GM23248 (cell line): ENCODE measurements around the gene MRPL36. TPM values are rescaled to one million over a fixed set of nuclear protein-coding genes. Genes with fewer than 3 reads are reported as not detected.

Experiments
- DNase-seq: peaks from one replicate; pipeline ENCODE4 v3.0.0-alpha.2; 2015
- H2AFZ ChIP-seq: fragments of 200-600 bp; sonication (generic); 2 replicates; pipeline ENCODE4 v1.6.1; 2016; ENCODE audit warnings: antibody characterized with exemption
- H3F3A ChIP-seq: fragments of 200-600 bp; sonication (generic); 2 replicates; pipeline ENCODE4 v1.6.1; 2016; ENCODE audit warnings: mild to moderate bottlenecking, antibody characterized with exemption, mixed run types; ENCODE audit not compliant: insufficient read depth
- H3K27ac ChIP-seq: fragments of 200-600 bp; sonication (generic); 2 replicates; pipeline ENCODE4 v1.5.1; 2016; ENCODE audit warnings: mild to moderate bottlenecking
- H3K27me3 ChIP-seq: fragments of 200-600 bp; sonication (generic); replicated peaks from 2 replicates; pipeline ENCODE4 v1.6.1; 2016; ENCODE audit warnings: mild to moderate bottlenecking; ENCODE audit not compliant: insufficient read depth
- H3K36me3 ChIP-seq: fragments of 200-600 bp; sonication (generic); 2 replicates; pipeline ENCODE4 v1.6.1; 2016; ENCODE audit warnings: low read depth, mild to moderate bottlenecking
- H3K4me1 ChIP-seq: fragments of 200-600 bp; sonication (generic); 2 replicates; pipeline ENCODE4 v1.6.1; 2016; ENCODE audit warnings: mild to moderate bottlenecking; ENCODE audit not compliant: insufficient read depth
- H3K4me2 ChIP-seq: fragments of 200-600 bp; sonication (generic); one replicate; pipeline ENCODE4 v1.6.1; 2016; ENCODE audit warnings: mild to moderate bottlenecking; ENCODE audit not compliant: unreplicated experiment
- H3K4me3 ChIP-seq: fragments of 200-600 bp; sonication (generic); 2 replicates; pipeline ENCODE4 v1.5.1; 2016; ENCODE audit warnings: mild to moderate bottlenecking
- H3K79me2 ChIP-seq: fragments of 200-600 bp; sonication (generic); 2 replicates; pipeline ENCODE4 v1.6.1; 2016; ENCODE audit warnings: mild to moderate bottlenecking; ENCODE audit not compliant: insufficient read depth
- H3K9ac ChIP-seq: fragments of 200-600 bp; sonication (generic); 2 replicates; pipeline ENCODE4 v1.6.1; 2016; ENCODE audit warnings: mild to moderate bottlenecking
- H3K9me2 ChIP-seq: fragments of 200-600 bp; sonication (generic); 2 replicates; pipeline ENCODE4 v1.6.1; 2016; ENCODE audit warnings: mixed run types, mild to moderate bottlenecking, moderate library complexity; ENCODE audit not compliant: insufficient read depth
- H3K9me3 ChIP-seq: fragments of 200-600 bp; sonication (generic); one replicate; pipeline ENCODE4 v1.6.1; 2017; ENCODE audit warnings: low read depth
- H4K20me1 ChIP-seq: fragments of 200-600 bp; sonication (generic); 2 replicates; pipeline ENCODE4 v1.6.0; 2016; ENCODE audit not compliant: insufficient read depth
- EZH2 ChIP-seq: fragments of 200-600 bp; sonication (generic); IDR thresholded peaks from 2 replicates; pipeline ENCODE4 v1.6.1; 2018; ENCODE audit warnings: antibody characterized with exemption, mild to moderate bottlenecking; ENCODE audit not compliant: insufficient read depth, poor library complexity, severe bottlenecking
- EZH2phosphoT487 ChIP-seq: fragments of 200-600 bp; sonication (generic); IDR thresholded peaks from 2 replicates; pipeline ENCODE4 v1.6.1; 2018; ENCODE audit warnings: antibody characterized with exemption, moderate library complexity, mild to moderate bottlenecking, low read depth; ENCODE audit not compliant: insufficient read depth
- WGBS, 2 experiments: methylation state at CpG; one replicate each; pipeline ENCODE4 v1.1.6; 2015 to 2017; ENCODE audit warnings: low lambda C conversion rate in 2 of 2, low coverage in 1 of 2; ENCODE audit errors: missing lambda C conversion rate in 2 of 2; 5-methylcytosine and 5-hydroxymethylcytosine counted together
- in situ Hi-C: fragments of 300-500 bp; cut with MboI; formaldehyde crosslinking; loops from 2 replicates; pipeline ENCODE4 v1.15.0; 2020
- polyA plus RNA-seq: library from polyadenylated mRNA; unstranded; fragments of >200 nt; fragmentation: Nextera tagmentation; extraction: Ambion mirVana; gene quantifications from 2 replicates; pipeline ENCODE4 v1.2.1, GENCODE V29; 2016
- total RNA-seq: library from RNA; depleted of rRNA; stranded (reverse); fragments of >200 nt; shearing (Covaris generic); gene quantifications from 2 replicates; pipeline ENCODE4 v1.2.3, GENCODE V29; 2014

MRPL36 gene
- total and polyA plus RNA-seq, 2 experiments from 2014 or later: 30.9 to 140 TPM

DNA sequence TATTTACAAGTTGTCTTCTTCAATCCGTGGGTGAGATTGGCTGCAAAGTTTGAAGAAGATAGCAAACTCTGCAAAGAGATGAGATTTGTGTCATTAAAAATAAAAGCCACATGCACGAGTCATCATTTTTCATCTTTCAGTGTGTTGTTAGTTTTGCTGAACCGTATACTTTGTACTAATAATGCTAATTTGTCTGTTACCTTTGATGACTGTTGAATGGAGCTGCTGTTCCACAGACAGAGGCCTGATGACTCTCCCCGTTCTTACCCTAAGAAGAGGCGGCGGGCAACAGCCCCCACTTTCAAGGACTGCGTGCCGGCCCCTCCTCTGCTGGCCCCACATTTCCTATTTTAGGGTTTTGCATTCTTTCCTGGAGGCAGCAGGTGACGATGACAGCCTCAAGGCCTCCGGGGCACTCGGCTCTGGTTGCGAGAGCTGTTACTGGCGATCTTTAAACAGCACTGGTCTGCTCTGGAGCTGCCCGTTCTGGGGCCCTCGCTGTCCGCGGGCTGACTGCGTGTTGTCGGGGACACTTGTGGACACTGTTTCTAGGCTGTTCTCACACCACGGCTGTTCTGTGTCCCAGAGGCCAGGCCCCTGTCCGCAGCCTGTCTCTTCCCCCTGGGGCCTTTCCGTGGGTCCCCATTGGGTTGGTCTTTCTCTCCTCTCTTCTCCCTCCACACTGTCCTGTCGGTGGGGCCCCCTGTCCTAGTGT is 36.7 kb upstream of the MRPL36 start:
- no peaks in the 10 kb centered on the region for H3K9me3 ChIP-seq
- no peak for TF ChIP-seq EZH2phosphoT487
- TF ChIP-seq EZH2: no peak
- H3K27ac ChIP-seq: no peak overlapping the region
- no peak overlapping the region for H3K4me2 ChIP-seq
- no peaks in the 10 kb centered on the region for H3K36me3 ChIP-seq
- in situ Hi-C loops: no loop called here
- H3K4me1 ChIP-seq: no peaks in the 10 kb centered on the region
- no peaks in the 10 kb centered on the region for H3F3A ChIP-seq
- WGBS, 2 experiments: 53 to 60% methylated on average over 19 to 23 of the region's 23 CpGs
- DNase-seq: no peak
- H2AFZ ChIP-seq: no peak overlapping the region
- H3K4me3 ChIP-seq: no peak overlapping the region
- peaks cover 46% of the 10 kb centered on the region for H3K27me3 ChIP-seq
- no peak overlapping the region for H3K9ac ChIP-seq
- H4K20me1 ChIP-seq: no peaks in the 10 kb centered on the region
- H3K79me2 ChIP-seq: no peaks in the 10 kb centered on the region
- no peaks in the 10 kb centered on the region for H3K9me2 ChIP-seq

DNA sequence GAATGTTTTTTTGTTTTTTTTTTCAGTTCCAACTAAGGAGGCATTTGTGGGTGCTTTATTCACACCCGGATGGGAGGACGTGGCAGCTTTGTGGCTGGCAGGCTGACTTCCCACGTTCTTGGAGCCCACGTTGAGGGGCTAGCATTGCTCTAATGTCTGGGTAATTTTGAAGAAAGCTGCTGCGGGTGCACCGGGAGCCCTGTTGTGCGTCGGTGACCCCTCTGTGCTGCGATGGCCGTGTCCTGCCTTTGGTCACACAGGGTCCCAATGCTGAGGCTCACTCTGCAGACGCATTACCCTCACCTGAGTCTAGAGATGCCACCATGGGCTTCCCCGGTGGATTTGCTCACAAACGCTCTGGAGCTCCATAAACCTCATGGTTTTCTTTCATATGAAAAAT is 35.8 kb upstream of the MRPL36 start:
- in situ Hi-C loops: no loop called here
- peaks cover 46% of the 10 kb centered on the region for H3K27me3 ChIP-seq

DNA sequence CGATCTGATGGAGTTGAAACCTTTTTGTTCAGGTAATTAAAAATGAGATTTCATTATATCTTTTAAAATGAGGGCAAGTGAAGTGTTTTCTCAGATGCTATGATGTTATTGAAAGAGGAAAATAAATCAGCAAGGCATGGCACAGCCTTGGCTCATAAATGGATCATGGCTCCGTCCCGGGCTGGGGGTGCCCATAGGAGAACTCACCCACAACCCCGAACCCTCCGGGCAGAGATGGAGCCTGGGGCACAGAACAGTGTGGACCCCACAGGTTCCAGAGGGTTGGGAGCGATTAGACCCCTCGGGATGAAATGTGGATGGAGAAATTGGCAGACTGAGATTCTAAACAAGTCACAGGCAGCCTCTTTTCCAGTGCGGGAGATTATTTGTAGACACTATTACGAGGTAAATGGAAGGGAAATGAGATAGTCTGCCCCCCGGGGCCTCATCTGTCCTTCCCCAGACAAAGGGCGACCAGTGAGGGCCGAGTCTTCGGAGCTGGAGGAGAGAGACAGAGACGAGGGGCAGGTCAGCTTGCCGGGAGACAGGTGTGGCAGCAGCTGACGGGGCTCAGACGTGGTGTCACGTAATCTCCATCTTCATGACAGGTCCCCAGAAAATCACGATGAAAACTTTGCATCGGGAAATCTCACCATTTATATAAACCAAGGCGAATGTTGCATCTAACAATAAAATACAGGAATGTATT is 35.2 kb upstream of the MRPL36 start:
- Histone ChIP-seq H4K20me1 (no peaks in the 10 kb centered on the region), H3K27ac (no peak overlapping the region), H3F3A (no peaks in the 10 kb centered on the region), H3K9ac (no peak overlapping the region), H3K36me3 (no peaks in the 10 kb centered on the region), H3K79me2 (no peaks in the 10 kb centered on the region), H3K4me2 (no peak overlapping the region), H3K9me3 (no peaks in the 10 kb centered on the region), H2AFZ (no peak overlapping the region), H3K4me3 (no peak overlapping the region), H3K4me1 (no peaks in the 10 kb centered on the region), H3K9me2 (no peaks in the 10 kb centered on the region), H3K27me3 (peaks cover 41% of the 10 kb centered on the region)
- TF ChIP-seq EZH2 (no peak), EZH2phosphoT487 (no peak)
- in situ Hi-C loops: no loop called here
- WGBS, 2 experiments: 60 to 64% methylated on average over 21 of the region's 21 CpGs
- DNase-seq: no peak

More for the DNA sequence above, 35.8 kb upstream of the MRPL36 start:
- Histone ChIP-seq H3K79me2 (no peaks in the 10 kb centered on the region), H3K4me3 (no peak overlapping the region), H3K9ac (no peak overlapping the region), H3K9me2 (no peaks in the 10 kb centered on the region), H3K36me3 (no peaks in the 10 kb centered on the region), H3K27ac (no peak overlapping the region), H3K4me2 (no peak overlapping the region), H4K20me1 (no peaks in the 10 kb centered on the region), H3K9me3 (no peaks in the 10 kb centered on the region), H3K4me1 (no peaks in the 10 kb centered on the region), H2AFZ (no peak overlapping the region), H3F3A (no peaks in the 10 kb centered on the region)
- DNase-seq: no peak
- WGBS, 2 experiments: 61 to 64% methylated on average over 13 of the region's 13 CpGs
- TF ChIP-seq EZH2phosphoT487: no peak
- no peak for TF ChIP-seq EZH2

DNA sequence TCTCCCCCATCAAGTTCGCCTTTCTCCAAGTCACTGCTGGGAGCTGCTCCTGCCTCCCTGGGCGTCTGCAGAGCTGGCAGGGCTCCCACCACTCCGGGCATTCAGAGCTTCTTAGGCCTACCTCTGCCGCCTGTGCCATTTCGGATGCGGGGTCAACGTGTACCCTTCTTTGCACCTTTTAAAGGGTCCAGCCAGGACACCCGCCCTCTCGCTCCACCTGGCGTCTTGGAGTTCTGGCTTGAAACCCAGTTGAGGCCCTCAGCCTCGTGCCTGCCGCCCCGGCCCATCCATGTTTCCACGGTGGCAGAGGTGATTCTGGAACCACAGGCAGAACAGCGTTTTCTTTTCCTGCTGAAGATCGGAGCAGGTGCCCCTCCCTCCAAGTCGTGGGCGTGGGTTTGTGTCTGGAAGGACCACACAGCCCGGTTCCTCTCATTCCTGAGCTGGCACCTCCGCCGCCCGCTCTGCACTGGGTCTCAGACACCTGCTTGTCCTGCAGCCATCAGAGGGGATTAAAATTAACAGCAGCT is 34.5 kb upstream of the MRPL36 start:
- no peaks in the 10 kb centered on the region for H3K9me2 ChIP-seq
- H3K9me3 ChIP-seq: no peaks in the 10 kb centered on the region
- H3K4me2 ChIP-seq: no peak overlapping the region
- no peaks in the 10 kb centered on the region for H3K79me2 ChIP-seq
- no peaks in the 10 kb centered on the region for H3K4me1 ChIP-seq
- peaks cover 33% of the 10 kb centered on the region for H3K27me3 ChIP-seq
- H3F3A ChIP-seq: no peaks in the 10 kb centered on the region
- TF ChIP-seq EZH2phosphoT487 (no peak), EZH2 (no peak)
- no peaks in the 10 kb centered on the region for H3K36me3 ChIP-seq
- H3K9ac ChIP-seq: no peak overlapping the region
- no peaks in the 10 kb centered on the region for H4K20me1 ChIP-seq
- DNase-seq: no peak
- in situ Hi-C loops: no loop called here
- WGBS, 2 experiments: 64 to 65% methylated on average over 22 of the region's 22 CpGs
- no peak overlapping the region for H3K4me3 ChIP-seq
- no peak overlapping the region for H2AFZ ChIP-seq
- no peak overlapping the region for H3K27ac ChIP-seq
